D721Med (cell line): Measurements from ENCODE around the gene SLC38A10.

Source experiments
- DNase-seq: peaks from one replicate; pipeline ENCODE4 v3.0.0; 2011; ENCODE audit warnings: low spot score; ENCODE audit not compliant: insufficient read length
- FAIRE-seq: peaks from 2 replicates; lab custom pipeline; 2011; peaks lifted over from hg19 to GRCh38; lab: Jason Lieb, UNC
- CTCF ChIP-seq: IDR thresholded peaks from 2 replicates; pipeline ENCODE4 v1.5.1; 2012; ENCODE audit warnings: mild to moderate bottlenecking, control low read depth; ENCODE audit not compliant: insufficient read depth; ENCODE audit errors: missing control alignments

SLC38A10 gene

DNA sequence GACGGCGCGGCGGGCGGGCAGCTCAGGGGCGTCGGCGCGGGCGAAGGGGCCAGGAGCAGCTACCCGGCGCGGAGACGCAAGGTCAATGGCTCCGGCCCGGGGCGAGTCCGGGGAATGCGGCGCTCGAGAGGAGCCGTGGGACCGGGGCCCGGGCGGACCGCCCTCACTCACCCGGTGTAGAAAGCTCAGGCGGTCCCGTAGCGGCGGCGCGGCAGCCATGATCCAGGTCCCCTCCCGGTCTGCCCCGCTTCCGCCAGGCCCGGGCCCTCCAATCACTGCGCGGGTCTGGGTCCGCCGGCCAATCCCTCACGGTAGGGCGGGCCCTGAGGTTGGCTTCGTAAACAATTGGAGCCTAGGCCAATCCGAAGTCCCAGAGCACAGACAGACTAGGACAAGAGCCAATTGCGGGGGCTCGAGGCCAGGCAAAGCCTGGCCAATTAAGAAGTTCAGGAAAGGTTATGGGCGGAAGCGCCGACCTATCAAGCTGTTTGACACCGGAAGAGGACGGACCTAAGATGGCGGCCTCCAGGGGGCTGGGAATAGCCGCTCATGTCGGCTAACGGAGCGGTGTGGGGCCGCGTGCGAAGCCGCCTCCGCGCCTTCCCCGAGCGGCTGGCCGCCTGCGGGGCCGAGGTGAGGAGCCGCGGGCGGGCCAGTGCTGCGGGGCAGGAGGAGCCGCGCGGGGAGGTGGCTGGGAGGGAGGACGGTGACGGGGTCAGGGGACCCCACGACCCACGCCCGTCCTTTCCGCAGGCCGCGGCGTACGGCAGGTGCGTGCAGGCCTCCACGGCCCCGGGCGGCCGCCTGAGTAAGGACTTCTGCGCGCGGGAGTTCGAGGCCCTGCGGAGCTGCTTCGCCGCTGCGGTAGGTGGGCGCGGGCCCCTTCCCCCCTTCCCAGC lies 56.0 kb downstream of the SLC38A10 start, which contains the start of the genes NDUFAF8 and TEPSIN:
Gene NDUFAF8 (plus strand): TSS at position 504 of the 899 bp plus-strand sequence. CDS start 46 bp downstream, at position 550.
Gene TEPSIN (minus strand): TSS at position 241 of the 899 bp plus-strand sequence. CDS start 22 bp downstream, at position 219.
- no peak for TF ChIP-seq CTCF
- peak; percentile 100 for DNase-seq
- FAIRE-seq, result peak; percentile 21

DNA sequence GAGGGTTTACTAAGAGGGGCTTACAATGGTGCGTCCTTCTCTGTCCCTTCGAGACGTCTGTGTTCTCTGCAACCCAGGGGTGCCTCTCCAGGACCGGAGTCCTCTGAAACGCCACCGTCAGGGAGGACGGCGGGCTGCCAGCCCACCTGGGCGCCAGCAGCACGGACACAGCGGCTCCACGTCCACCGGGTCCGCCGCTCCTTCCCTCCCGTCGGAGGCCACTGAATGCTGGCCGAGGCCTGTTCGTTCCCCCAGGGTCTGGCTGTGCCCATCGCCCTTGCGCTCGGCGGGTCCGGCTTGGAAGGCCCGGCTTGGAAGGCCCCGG lies 56.7 kb downstream of the SLC38A10 start:
- no peak for FAIRE-seq

DNA sequence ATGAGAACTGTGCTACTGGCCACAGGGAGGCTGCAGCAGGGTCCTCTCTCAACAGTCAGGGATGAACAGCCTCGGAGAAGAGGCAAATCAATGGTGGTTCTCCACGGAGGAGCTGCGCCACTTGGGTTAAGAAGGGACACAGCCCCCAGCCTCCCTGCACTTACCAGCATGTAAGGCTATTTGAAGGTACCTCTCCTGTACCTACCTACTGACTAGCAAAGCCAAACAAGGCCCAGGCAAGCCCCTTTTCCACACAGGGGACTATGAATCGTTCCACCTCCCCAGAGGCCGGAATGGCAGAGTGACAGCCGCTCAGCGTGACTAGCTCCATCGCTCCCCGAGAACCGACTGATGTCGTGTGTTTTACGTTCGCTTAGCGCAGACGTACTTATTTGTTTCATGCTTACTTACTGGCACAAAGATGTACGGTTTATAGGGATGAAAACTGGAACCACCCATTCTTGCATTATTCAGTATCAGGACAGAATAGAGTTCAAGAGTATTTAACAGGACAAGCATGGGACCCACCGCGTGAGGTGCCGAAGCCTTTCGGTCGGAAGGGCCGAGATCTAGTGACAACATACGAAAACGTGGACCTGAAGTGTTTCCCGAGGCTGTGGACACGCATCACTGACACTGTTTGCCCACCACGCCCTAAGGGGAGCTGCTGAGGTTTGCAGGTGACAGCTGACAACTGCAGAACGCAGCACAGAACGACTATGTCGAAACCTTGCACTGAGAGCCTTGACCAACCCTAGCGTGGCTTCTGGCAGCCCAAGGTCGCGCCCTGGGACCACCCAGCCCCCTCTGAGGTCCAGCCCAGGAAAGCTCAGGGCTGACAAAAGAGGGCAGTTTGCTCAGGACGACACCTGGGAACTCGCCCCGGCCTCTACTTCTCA lies 57.3 kb downstream of the SLC38A10 start:
- FAIRE-seq (no peak), DNase-seq (no peak)
- TF ChIP-seq CTCF, result no peak

More for the DNA sequence above, 56.7 kb downstream of the SLC38A10 start:
- no peak for DNase-seq
- no peak for TF ChIP-seq CTCF

GRCh38 chr17:81236784-81237183 lies 58.3 kb downstream of the SLC38A10 start:
- DNase-seq (no peak), FAIRE-seq (no peak)
- no peak for TF ChIP-seq CTCF

- no peak for FAIRE-seq
- no peak for TF ChIP-seq CTCF
- DNase-seq, result no peak
Measured at GRCh38 chr17:81235822-81236740, 59.0 kb downstream of the SLC38A10 start.
